ENCODE measurements around the gene BRMS1L. TPM values are rescaled to one million over a fixed set of nuclear protein-coding genes. Genes with fewer than 3 reads are reported as not detected.
A peak's percentile ranks its signal among the peaks of the same experiment; 100 is the strongest.

Gene BRMS1L
- total RNA-seq, 2 donors from 2014 or later: 9.7 to 15.3 TPM

DNA sequence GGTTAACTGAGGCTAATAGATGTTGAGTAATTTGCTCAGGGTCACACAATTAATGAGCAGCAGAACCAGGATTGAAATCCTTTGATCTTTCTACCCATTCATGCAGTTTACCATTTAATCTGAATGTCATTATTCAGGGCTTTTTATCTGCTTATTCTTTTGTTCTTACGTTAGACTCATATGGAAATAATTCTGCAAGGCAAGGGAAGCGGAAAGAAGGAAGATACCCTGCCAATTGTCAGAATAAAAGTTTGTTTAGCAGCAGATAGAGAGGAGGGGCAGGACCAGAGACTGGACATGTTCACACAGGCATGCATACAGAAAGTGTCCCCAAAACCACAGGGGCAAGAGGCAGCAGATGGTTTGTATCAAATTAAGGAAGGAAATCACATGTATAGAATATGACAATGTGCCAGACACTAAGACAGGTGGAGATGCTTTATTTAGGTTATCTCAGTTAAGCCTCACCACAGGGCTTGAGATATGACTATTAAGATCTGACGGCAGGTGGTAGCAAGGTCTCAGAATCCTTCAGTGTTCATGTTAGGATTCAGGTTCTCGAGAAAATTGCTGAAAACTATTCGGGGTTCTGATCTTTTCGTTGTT lies 29.8 kb downstream of the BRMS1L start:
- intact Hi-C loops (cut with DNase I): no loop called here
- DNase-seq: no peak
- no peak for ATAC-seq

DNA sequence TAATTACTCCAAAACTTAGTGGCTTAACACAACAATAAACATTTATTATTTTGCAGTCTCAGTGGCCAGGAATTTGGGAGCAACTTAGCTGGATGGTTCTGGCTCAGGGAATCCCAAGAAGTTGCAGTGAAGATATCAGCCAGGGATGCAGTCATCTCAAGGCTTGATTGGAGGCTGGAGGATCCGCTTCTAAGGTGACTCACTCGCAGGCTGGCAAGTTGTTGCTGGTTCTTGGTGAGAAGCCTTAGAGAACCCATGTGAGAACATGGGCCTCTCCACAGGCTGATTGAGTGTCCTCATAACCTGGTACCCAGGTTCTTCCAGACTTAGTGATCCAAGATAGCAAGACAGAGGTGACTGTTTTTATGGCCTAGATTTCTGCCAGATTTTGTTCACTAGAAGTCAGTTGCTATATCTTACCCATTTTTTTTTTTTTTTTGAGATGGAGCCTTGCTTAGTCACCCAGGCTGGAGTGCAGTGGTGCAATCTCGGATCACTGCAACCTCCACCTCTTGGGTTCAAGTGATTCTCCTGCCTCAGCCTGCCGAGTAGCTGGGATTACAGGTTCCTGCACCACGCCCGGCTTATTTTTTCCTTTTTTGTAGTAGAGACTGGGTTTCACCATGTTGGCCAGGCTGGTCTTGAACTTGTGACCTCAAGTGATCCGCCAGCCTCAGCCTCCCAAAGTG lies 32.5 kb downstream of the BRMS1L start:
- intact Hi-C loops (cut with DNase I): no loop called here
- DNase-seq: no peak
- no peak for ATAC-seq

DNA sequence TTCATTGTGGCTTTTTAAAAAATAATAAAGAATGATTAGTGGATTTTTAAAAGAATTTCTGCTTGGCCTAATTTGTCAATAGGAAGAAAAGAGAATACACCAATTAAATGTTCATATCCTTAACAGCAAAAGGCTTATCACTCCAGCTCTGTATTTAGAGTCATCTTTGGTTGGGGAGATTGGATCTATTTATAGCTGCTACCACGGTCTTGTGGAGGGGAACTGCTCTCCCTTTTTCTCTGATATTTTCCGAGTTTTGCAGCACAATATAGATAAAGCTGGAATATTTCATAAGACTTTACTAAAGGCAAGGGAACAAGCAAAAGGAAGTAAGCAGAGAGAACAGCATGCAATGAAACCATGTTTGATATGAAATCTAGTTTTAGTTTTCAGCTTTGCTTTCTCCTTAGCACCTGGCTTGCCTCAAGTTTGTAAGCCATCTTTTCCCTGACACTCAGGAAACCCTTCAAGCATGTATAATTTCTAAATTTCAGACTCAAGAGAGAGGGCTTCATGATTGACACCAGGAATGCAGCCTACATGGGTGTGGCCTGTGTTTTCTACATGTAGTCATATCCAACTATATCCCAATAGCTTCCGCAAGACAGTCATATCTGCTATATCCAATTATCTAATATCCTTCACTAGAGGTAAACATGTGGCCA lies 35.2 kb downstream of the BRMS1L start:
- peak; percentile 68 to 73 for ATAC-seq
- intact Hi-C loops (cut with DNase I): no loop called here
- DNase-seq: no peak

DNA sequence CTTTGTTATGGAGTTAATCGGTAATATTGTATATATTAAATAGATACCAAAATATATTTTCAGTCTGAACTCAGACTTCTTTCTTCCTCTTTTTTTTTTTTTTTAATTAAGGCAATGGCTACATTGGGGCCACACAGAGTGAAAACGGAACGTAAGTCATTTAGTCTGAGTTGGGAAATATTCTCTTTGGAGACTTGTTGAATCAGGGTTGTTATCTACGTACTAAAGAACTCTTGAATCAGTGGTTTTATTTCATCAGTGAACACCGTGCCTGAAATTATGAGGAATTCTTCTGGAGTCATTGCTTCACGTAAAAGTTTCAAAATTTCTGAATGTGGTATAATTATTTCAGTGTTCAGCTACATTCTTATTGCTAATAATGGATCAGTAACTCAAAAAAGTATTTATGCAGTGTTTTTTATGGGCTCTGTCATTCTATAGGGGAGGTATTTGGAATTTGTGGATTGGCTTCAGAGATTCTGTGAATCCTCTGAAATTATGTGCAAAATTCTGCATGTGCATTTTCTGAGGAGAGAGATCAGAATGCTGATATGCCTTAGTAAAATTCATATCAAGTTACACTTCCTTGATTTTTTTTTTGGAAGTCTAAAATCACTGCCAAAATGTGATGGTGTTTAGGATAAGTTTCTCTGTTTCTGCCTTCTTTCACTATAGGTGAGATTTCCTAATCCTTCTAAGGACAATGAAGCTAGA lies 39.6 kb downstream of the BRMS1L start:
- no peak for DNase-seq
- intact Hi-C loops (cut with DNase I): no loop called here
- no peak for ATAC-seq

DNA sequence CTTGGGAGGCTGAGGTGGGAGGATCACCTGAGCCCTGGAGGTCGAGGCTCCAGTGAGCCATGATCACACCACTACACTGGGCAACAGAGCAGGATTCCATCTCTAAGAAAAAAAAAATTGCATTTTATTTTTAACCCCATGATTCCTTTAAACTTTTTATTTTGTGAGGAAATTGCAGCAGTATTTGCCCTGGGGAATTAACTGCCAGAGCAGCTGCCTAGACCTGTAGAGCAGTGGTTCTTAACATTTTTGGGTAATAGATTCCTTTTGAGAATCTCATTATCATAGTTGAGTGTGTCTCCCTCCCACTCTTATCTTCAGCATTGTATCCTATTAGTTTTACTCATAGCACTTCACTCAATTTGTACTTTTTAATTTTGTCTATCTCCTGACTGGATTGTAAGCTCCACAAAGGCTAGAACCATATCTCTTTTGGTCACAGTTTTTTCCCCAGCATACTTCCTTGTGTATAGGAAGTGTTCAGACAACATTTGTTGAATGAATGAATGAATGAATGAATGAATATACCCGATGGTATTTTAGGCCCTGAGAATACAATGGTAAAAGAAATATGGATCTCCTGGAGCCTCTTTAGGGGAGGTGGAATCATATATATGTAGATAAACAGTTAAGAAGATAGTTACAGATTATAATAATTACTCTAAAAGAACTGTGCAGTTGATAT lies 40.6 kb downstream of the BRMS1L start:
- intact Hi-C loops (cut with DNase I): no loop called here
- no peak for ATAC-seq
- DNase-seq: no peak

DNA sequence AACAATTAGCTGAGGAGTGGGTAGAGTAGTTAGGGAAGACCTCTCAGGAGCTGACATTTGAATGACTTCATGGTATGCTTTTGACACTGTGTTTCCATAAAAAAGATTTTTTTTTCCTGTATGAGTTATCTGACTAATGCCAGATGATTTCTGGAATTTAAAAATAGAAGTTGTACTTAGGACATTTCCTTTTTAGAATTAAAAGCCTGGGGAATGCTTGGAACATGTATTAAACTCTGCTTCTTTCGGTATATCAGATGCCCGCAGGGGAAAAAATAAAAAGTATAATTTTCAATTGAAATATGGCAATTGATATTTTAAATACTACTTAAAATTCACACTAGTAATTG lies 41.1 kb downstream of the BRMS1L start:
- ATAC-seq: no peak
- intact Hi-C loops (cut with DNase I): no loop called here
- no peak for DNase-seq

DNA sequence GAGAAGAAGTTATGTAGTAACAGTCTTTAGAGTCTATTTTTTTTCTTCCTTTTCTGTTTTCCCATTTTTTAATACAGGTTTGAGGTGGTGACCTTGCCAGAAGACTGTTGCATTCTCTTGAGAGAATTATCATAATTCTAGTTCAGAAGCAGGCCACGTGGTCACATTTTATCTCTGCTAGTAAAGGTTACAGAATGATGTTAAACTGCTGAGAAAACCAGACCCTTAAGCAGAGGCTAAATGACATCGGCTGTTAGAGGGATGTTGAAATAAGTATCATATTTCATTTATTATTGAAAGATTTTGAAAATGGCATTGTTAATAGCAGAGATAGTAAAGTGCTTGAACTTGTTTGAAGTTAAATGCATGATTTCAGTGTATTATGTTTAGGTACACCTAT lies 49.2 kb downstream of the BRMS1L start:
- no peak for ATAC-seq
- intact Hi-C loops (cut with DNase I): no loop called here
- DNase-seq: no peak

DNA sequence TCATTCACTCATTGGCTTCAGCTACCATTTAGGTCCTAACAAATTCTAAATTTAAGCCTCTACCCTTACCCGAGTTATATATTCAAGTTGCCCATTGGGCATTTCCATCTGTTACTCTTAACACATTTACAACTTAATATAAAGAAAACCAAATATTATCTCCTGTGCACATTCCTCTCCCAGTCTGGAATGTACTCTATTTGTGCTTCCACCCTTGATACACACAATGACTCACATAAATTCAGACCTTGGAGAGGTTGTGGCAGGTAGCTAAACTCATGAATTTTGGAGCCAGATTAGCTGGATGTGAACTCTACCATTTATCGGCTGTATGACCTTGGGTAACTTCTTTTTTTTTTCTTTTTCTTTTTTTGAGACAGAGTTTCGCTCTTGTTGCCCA lies 51.1 kb downstream of the BRMS1L start:
- DNase-seq (no peak), ATAC-seq (peak in 1 of 2 donors; percentile 65)
- intact Hi-C loops (cut with DNase I): no loop called here

DNA sequence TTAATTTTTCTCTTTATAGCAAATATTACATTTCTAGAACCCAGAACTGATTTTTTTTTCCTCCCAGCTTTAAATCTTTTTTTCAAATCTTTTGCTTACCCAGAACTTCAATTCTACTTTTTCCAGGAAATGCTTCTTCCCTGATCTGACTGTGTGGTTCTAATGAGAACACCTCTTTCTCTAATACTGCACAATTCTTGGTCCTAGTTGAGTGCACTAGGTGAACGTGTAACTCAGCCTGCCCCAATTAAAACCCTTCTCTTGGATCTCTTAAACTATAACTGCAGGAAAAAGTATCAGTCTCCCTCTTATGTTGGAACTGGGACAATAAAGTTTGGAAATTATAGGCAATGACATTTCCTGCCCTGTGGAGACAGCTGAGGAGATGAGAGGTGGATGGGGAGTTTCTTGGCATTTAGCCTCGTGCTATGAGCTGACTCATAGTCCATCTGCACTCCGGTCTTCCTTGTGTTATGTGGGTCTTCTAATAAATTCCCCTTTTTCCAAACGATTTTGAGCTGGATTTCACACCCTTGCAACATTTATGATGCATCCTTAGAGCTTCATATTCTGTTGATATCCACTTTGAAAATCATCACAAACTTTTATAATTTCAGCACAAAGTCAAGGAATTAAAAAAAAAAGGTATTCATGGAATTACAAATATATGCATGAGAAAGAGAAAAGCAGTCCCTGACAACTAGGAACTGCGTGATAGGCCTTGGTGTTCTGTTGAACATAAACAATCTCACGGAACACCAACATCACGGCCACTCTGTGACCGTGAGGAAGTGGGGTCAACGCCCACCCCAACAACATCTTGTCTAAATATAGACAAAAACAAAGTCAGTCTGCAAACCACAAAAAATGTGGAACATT lies 52.4 kb downstream of the BRMS1L start:
- no peak for DNase-seq
- intact Hi-C loops (cut with DNase I): no loop called here
- peak; percentile 74 to 97 for ATAC-seq

DNA sequence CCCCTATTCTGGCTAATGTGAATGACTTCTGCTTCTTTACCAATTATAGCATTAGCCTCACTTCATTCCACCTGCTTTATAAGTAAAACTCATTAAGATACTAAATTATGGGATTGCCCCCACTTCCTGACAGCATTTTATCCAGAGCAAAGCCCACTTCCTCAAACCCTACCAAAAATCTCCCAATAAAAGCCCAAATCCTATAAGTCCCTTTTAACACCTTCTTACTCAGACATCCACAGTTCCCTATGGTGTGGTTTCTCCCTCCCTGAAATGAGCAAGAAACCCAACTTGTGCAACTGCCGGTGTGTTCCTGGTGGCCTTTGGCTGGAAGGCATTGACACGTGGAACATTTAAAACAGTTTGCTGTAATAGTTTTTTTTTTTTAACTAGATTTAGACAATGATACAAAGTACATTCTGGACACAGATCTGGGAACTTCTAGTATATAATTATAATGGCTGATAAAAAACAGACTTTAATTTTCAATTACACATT lies 53.1 kb downstream of the BRMS1L start:
- intact Hi-C loops (cut with DNase I): no loop called here
- DNase-seq (no peak), ATAC-seq (no peak)

DNA sequence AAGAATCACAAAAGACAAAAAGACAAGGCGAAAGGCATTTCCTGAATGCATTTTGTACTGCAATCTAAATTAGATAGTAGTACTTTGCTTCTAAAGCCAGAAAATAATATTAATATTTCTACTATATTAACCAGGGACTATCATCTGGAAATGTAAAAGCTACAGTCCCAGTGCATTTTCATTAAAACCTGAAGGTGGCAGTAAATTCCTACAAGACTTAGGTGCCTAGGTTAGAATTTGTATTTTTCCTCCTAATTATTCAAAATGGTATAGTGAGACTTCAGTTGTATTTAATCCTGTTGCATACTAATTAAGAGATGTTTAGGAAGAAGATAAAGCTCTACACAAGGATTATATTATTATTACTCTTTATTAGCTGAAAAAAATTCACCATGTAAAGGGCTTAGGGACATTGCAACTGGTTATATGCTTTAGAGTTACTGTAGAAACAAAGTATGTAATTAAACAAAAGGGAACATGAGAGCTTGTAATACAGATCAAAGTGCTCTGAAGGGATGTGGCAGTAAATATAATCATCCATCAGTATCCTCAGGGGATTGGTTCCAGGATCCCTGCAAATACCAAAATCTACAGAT lies 53.6 kb downstream of the BRMS1L start:
- ATAC-seq: no peak
- intact Hi-C loops (cut with DNase I): no loop called here

DNA sequence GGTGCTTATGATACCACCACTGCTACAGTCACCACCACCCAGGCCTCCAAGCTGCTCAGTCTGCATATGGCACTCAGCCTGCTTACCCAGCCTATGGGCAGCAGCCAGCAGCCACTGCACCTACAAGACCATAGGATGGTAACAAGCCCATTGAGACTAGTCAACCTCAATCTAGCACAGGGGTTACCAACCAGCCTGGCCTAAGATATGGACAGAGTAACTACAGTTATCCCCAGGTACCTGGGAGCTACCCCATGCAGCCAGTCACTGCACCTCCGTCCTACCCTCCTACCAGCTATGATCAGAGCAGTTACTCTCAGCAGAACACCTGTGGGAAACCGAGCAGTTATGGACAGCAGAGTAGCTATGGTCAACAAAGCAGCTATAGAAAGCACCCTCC lies 55.1 kb downstream of the BRMS1L start:
- DNase-seq (no peak), ATAC-seq (no peak)
- intact Hi-C loops (cut with DNase I): no loop called here

More for the DNA sequence above, 53.6 kb downstream of the BRMS1L start:
- no peak for DNase-seq

DNA sequence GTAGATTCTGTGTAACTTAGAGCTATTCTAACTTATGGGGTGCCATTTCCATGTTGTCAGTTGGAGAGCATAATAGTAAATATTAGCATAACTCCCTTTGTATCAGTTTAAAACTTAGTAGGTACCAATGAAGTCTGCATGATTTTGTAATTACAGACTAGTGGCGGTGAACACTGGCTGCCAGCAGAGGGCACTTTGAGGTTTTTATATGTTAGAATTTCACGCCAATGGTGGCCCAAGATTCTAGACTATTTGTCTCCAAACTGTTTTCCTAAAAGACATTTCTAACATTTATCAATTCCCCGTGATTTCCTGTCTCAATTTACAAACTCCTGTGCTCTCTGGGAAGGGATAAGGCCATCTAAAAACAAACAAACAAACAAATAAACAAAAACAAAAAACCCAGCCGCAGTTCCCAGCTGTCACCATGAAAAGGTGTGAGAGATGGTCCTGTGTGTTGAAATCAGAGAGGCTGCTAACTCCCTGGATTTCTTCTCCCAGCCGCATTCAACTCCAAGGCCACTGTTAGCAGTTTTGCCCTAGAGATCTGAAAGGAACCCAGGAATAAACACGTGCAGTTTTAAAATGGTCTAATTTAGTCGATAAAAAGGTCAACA lies 57.6 kb downstream of the BRMS1L start:
- intact Hi-C loops (cut with DNase I): no loop called here
- DNase-seq: peak; percentile 32

DNA sequence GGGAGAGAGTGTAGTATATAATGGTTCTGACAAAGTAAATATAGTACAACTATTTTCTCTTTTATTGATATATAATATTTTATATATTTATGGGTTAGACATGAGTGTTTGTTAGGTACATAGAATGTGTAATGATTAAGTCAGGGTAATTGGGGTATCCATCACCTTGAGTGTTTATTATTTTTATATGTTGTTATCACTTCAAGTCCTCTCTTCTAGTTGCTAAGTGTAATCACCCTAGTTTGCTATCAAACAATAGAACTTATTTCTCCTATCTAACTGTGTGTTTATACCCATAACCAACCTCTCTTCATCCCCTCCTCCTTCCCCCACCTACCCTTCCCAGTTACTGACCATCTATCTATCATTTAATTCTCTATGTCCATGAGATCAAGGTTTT lies 64.2 kb downstream of the BRMS1L start:
- intact Hi-C loops (cut with DNase I): no loop called here
- no peak for ATAC-seq

More for the DNA sequence above, 57.6 kb downstream of the BRMS1L start:
- no peak for ATAC-seq

DNA sequence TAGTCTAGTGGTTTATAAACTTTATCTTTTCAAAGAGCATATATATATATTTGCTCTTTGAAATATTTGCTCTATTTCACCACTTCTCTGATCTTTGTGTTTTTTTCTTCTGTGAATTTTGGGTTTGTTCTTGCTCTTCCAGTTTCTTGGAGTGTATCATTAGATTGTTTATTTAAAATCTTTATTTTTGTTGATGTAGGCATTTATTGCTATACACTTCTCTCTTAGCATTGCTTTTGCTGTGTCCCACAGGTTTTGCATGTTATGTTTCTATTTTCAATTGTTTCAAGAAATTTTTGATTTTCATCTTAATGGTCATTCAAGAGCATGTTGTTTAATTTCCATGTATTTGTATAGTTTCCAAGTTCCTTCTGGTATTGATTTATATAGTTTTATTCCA lies 69.1 kb downstream of the BRMS1L start:
- DNase-seq: no peak
- intact Hi-C loops (cut with DNase I): no loop called here
- no peak for ATAC-seq

More for the DNA sequence above, 64.2 kb downstream of the BRMS1L start:
- no peak for DNase-seq

DNA sequence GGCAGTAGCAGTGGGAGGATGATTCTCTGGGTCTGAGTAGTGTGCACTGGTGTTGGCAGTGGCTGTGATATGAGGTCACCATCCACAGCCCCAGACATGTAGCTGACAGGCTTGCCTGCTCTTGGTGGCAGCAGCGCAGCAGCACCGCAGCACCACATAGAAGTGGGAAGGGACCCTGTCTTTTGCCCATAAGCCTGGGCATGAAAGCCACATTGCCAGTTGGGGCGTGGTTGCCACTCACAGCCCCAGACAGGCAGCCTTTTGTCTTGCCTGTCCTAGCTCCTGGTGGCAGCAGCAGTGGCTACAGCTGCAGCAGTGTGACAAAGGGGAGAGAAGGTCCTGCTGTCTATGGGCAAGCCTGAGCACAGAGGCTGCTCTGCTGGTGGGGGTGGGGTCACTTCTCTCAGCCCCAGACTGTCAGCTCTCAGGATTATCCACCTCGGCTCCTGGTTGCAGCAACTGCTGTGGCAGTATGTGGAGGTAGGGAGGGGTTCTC lies 71.5 kb downstream of the BRMS1L start:
- no peak for ATAC-seq
- DNase-seq: no peak
- intact Hi-C loops (cut with DNase I): no loop called here

DNA sequence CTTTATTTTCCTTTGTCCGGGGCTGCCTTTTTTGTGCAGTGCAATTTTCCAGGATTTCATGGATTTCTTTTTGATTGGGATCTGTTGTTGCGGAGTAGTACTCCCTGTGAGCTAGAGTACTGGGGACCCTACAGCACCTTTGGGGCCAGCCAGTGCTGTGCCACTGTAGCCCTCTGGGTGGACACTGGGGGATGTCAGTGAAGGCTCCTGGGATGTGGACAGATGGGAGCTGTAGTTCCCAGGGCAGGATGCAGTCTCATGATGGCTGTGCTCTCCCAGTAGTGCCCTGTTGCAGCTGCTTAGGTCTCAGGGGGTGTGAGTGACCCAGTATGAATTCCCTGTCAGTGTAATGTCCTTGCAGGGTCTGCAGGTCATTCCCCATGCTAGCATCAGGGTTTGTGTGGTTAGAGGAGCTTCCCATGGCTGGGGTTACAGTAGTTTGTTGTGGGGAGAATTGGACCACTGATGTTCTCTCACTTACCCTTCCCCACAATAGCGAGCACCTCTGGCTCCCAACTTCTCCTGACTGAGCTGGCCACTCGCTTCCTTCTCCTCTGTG lies 72.2 kb downstream of the BRMS1L start:
- no peak for ATAC-seq
- DNase-seq: no peak
- intact Hi-C loops (cut with DNase I): no loop called here
